Breast epithelium (tissue), 4 donors: ENCODE measurements around the gene OS9. TPM values are rescaled to one million over a fixed set of nuclear protein-coding genes. Genes with fewer than 3 reads are reported as not detected.

Experiments used
- DNase-seq, 2 donors: peaks; one replicate each; pipeline ENCODE4 v3.0.0-alpha.2; 2019; ENCODE audit warnings: low spot score in 2 of 2
- H3K27ac ChIP-seq, 2 donors: fragments of 200-600 bp; sonication (generic) in 1 of 2; one replicate each; pipeline ENCODE4 v1.5.1; 2016 to 2019; ENCODE audit warnings: mild to moderate bottlenecking in 1 of 2
- H3K27me3 ChIP-seq, 2 donors: fragments of 200-600 bp; sonication (generic) in 1 of 2; one replicate each; pipeline versions ENCODE4 v1.5.1 to v1.6.0; 2017 to 2019; ENCODE audit warnings: control low read depth in 1 of 2, mild to moderate bottlenecking in 1 of 2
- H3K36me3 ChIP-seq: fragments of 200-600 bp; one replicate; pipeline ENCODE4 v1.5.1; 2019
- H3K4me1 ChIP-seq, 2 donors: fragments of 200-600 bp; sonication (generic); one replicate each; pipeline ENCODE4 v1.5.1; 2016 to 2019; ENCODE audit warnings: control low read depth in 1 of 2
- H3K4me3 ChIP-seq, 3 donors: fragments of 200-600 bp; sonication (generic); 1 replicate in 2 of 3; 2 replicates in 1 of 3; pipeline ENCODE4 v1.5.1; 2016 to 2019; ENCODE audit warnings: mild to moderate bottlenecking in 3 of 3, moderate library complexity in 2 of 3
- H3K9me3 ChIP-seq, 2 donors: fragments of 200-600 bp; sonication (generic) in 1 of 2; one replicate each; pipeline ENCODE4 v1.5.1; 2016 to 2019; ENCODE audit warnings: control low read depth in 1 of 2
- CTCF ChIP-seq, 3 donors: fragments of 450-650 bp; IDR thresholded peaks; one replicate each; pipeline ENCODE4 v1.5.1; 2016 to 2017; ENCODE audit warnings: antibody characterized with exemption in 3 of 3, mild to moderate bottlenecking in 3 of 3, moderate library complexity in 3 of 3
- POLR2A ChIP-seq: fragments of 450-650 bp; IDR thresholded peaks from one replicate; pipeline ENCODE4 v1.6.1; 2016; ENCODE audit warnings: antibody characterized with exemption, mild to moderate bottlenecking, moderate library complexity
- POLR2AphosphoS5 ChIP-seq, 3 donors: sonication (generic); formaldehyde crosslinking; IDR thresholded peaks; one replicate each; pipeline ENCODE4 v1.6.1; 2017; ENCODE audit warnings: antibody characterized with exemption in 3 of 3
- intact Hi-C: fragments of 100-400 bp; cut with DNase I; formaldehyde crosslinking; loops from one replicate; pipeline ENCODE4 v1.15.1; 2023; ENCODE audit warnings: low total_unique reads
- total RNA-seq, 3 donors: library from RNA; depleted of rRNA; stranded (reverse); fragments of >200 nt; gene quantifications; one replicate each; pipeline ENCODE4 v1.1.0, GENCODE V29; 2016

Gene OS9
- total RNA-seq, 3 donors from 2014 or later = 184 to 431 (median 213) TPM

GRCh38 chr12:57688931-57689330 is 5.0 kb upstream of the OS9 start:
- H3K4me3 ChIP-seq = no peak overlapping the region

GRCh38 chr12:57692500-57692899 is 1.4 kb upstream of the OS9 start:
- no peak for DNase-seq
- Histone ChIP-seq H3K27me3 (no peaks in the 10 kb centered on the region), H3K9me3 (no peaks in the 10 kb centered on the region), H3K27ac (no peak overlapping the region), H3K36me3 (no peaks in the 10 kb centered on the region), H3K4me1 (no peaks in the 10 kb centered on the region), H3K4me3 (no peak overlapping the region)
- TF ChIP-seq POLR2A = no peak
- no peak for TF ChIP-seq POLR2AphosphoS5 (IDR thresholded peaks at IDR 0.05)
- TF ChIP-seq CTCF (IDR thresholded peaks at IDR 0.05) = no peak
- intact Hi-C loops = no loop called here

More at GRCh38 chr12:57688931-57689330, 5.0 kb upstream of the OS9 start:
- Histone ChIP-seq H3K4me1 (no peaks in the 10 kb centered on the region), H3K36me3 (no peaks in the 10 kb centered on the region), H3K27me3 (no peaks in the 10 kb centered on the region), H3K9me3 (no peaks in the 10 kb centered on the region), H3K27ac (no peak overlapping the region)
- TF ChIP-seq CTCF (IDR thresholded peaks at IDR 0.05) = no peak
- no peak for TF ChIP-seq POLR2AphosphoS5 (IDR thresholded peaks at IDR 0.05)
- no peak for TF ChIP-seq POLR2A
- DNase-seq = no peak
- intact Hi-C loops = no loop called here

- H3K9me3 ChIP-seq = no peaks in the 10 kb centered on the region
- no peaks in the 10 kb centered on the region for H3K4me1 ChIP-seq
- peak overlapping the region in 1 of 2 donors; percentile 23 for H3K27ac ChIP-seq
- no peak for DNase-seq
- intact Hi-C loops = no loop called here
- H3K4me3 ChIP-seq = peak overlapping the region in 2 of 3 donors; percentile 92 to 94
- no peaks in the 10 kb centered on the region for H3K27me3 ChIP-seq
- no peak for TF ChIP-seq POLR2A
- TF ChIP-seq POLR2AphosphoS5 (IDR thresholded peaks at IDR 0.05) = no peak
- no peak for TF ChIP-seq CTCF (IDR thresholded peaks at IDR 0.05)
- H3K36me3 ChIP-seq = no peaks in the 10 kb centered on the region
Observed at GRCh38 chr12:57693317-57693658, 644 bp upstream of the OS9 start.

DNA sequence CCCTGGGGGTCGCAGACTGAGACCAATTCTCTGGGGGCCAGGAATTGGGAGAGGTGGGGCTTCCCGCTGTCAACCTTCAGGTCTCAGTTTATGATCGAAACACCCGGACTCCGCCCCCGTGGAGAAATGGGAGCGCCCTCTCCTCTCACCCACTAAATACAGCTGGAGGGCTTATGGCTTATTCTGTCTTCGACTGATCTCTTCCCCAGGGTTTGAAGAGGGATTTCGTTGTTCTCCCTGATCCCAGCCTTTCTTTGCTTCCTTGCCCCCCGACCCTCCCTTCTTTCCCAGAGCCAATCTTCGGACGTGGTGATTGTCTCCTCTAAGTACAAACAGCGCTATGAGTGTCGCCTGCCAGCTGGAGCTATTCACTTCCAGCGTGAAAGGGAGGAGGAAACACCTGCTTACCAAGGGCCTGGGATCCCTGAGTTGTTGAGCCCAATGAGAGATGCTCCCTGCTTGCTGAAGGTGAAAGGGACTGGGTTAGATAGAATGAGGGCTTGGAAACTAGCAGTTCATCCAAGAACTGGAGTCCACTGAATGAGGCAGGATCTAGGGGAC is 607 bp downstream of the OS9 start:
- Histone ChIP-seq H3K27me3 (no peaks in the 10 kb centered on the region), H3K27ac (peak overlapping the region; percentile 81 to 84), H3K4me1 (no peaks in the 10 kb centered on the region), H3K36me3 (no peaks in the 10 kb centered on the region), H3K4me3 (peak overlapping the region; percentile 89 to 94 (median 92)), H3K9me3 (no peaks in the 10 kb centered on the region)
- intact Hi-C loops = no loop called here
- TF ChIP-seq POLR2A (no peak), POLR2AphosphoS5 (IDR thresholded peaks at IDR 0.05) (no peak), CTCF (IDR thresholded peaks at IDR 0.05) (no peak)
- no peak for DNase-seq

DNA sequence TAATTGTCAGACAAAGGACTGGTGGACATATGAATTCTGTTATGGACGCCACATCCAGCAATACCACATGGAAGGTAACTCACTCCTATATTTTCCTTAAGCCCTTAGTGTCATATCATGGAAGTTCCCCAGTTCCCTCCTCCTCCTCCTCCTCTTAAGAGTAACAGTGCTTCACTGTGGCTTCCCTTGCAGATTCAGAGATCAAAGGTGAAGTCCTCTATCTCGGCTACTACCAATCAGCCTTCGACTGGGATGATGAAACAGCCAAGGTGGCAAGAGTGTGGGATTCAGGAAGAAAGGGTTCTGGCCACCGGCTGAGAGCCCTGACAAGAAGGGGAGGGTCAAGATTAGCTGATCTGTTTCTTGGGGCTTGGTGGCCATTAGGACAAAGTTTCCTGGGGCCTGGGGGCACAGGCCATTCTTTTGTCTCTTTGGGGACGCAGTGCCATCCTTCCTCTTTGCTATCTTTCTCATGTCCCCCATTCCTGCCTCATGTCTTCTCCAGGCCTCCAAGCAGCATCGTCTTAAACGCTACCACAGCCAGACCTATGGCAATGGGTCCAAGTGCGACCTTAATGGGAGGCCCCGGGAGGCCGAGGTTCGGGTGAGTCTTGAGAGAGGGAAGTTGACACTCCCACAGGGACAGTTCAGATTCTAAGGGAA is 2.0 kb downstream of the OS9 start:
- TF ChIP-seq CTCF (IDR thresholded peaks at IDR 0.05) = no peak
- no peak for TF ChIP-seq POLR2AphosphoS5 (IDR thresholded peaks at IDR 0.05)
- no peak for TF ChIP-seq POLR2A
- Histone ChIP-seq H3K36me3 (no peaks in the 10 kb centered on the region), H3K27ac (no peak overlapping the region), H3K27me3 (no peaks in the 10 kb centered on the region), H3K4me3 (no peak overlapping the region), H3K9me3 (no peaks in the 10 kb centered on the region), H3K4me1 (no peaks in the 10 kb centered on the region)
- no peak for DNase-seq
- intact Hi-C loops = no loop called here
